ENCODE results near the gene NMNAT3.

Gene NMNAT3

GRCh38 chr3:139534455-139534812 is 143.3 kb downstream of the NMNAT3 start:
- DNase-seq (ENCODE audit: low read depth), result peak; percentile 94
- H3K4me3 ChIP-seq (ENCODE audit: low read length), result no peak overlapping the region
- no peak for TF ChIP-seq CTCF (IDR thresholded peaks at IDR 0.05; ENCODE audit: insufficient read depth, low read depth, low read length, missing control alignments)

- peak; percentile 25 for DNase-seq (ENCODE audit: low read depth)
- no peak for TF ChIP-seq CTCF (IDR thresholded peaks at IDR 0.05; ENCODE audit: insufficient read depth, low read depth, low read length, missing control alignments)
- no peak overlapping the region for H3K4me3 ChIP-seq (ENCODE audit: low read length)
Measured at GRCh38 chr3:139533781-139534454, 143.9 kb downstream of the NMNAT3 start.

GRCh38 chr3:139532976-139533375 is 144.8 kb downstream of the NMNAT3 start:
- no peak overlapping the region for H3K4me3 ChIP-seq (ENCODE audit: low read length)
- no peak for TF ChIP-seq CTCF (IDR thresholded peaks at IDR 0.05; ENCODE audit: insufficient read depth, low read depth, low read length, missing control alignments)
- DNase-seq (ENCODE audit: low read depth), result no peak

- H3K4me3 ChIP-seq (ENCODE audit: low read length), result no peak overlapping the region
- no peak for DNase-seq (ENCODE audit: low read depth)
- TF ChIP-seq CTCF (IDR thresholded peaks at IDR 0.05; ENCODE audit: insufficient read depth, low read depth, low read length, missing control alignments), result no peak
Measured at GRCh38 chr3:139530717-139531116, 147.1 kb downstream of the NMNAT3 start.

- TF ChIP-seq CTCF (IDR thresholded peaks at IDR 0.05; ENCODE audit: insufficient read depth, low read depth, low read length, missing control alignments), result no peak
- DNase-seq (ENCODE audit: low read depth), result no peak
- no peak overlapping the region for H3K4me3 ChIP-seq (ENCODE audit: low read length)
Measured at GRCh38 chr3:139529662-139530061, 148.1 kb downstream of the NMNAT3 start.

DNA sequence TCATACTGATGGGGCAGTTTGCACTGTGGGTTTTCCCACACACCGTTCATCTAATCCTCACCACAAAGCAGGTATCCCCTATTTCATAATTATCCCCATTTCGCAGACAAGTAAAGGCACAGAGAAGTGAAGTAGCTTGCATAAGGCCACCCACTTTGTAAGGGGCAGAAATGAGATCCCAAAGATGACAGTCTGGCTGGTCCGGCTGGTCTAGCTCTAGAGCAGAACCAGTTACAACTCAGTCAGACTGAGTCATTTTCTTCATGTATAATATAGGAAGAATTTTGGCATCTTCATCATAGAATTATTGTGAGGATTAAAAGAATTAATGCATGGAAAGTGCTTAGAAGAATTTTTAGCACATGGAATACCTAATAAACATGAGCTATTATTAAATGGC is 148.8 kb downstream of the NMNAT3 start:
- no peak for TF ChIP-seq CTCF (IDR thresholded peaks at IDR 0.05; ENCODE audit: insufficient read depth, low read depth, low read length, missing control alignments)
- H3K4me3 ChIP-seq (ENCODE audit: low read length), result no peak overlapping the region
- peak; percentile 84 for DNase-seq (ENCODE audit: low read depth)

DNA sequence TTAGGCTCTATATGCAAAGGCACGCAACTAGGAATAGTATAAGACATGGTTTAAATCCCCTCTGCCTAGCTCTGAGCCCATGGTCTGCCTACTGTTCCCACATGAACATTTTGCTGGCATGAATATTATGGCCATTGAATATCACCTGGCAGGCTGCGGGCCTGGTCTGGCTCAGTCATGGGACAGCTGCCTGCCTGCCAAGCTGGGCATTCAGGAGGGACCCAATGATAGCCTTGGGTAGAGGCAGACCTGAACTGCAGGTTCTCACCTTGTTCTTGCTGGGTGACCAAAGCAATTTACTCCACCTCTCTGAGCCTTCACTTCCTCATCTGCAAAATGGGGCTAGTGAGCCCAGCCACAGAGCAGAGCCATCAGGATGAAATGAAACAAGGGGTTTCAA is 149.5 kb downstream of the NMNAT3 start:
- DNase-seq (ENCODE audit: low read depth), result no peak
- no peak overlapping the region for H3K4me3 ChIP-seq (ENCODE audit: low read length)
- no peak for TF ChIP-seq CTCF (IDR thresholded peaks at IDR 0.05; ENCODE audit: insufficient read depth, low read depth, low read length, missing control alignments)
